ENCODE measurements around the gene TSC1. TPM values are rescaled to one million over a fixed set of nuclear protein-coding genes. Genes with fewer than 3 reads are reported as not detected.

The TSC1 gene
- total RNA-seq, 2 experiments from 2014 or later: 20.7 to 23.2 TPM

DNA sequence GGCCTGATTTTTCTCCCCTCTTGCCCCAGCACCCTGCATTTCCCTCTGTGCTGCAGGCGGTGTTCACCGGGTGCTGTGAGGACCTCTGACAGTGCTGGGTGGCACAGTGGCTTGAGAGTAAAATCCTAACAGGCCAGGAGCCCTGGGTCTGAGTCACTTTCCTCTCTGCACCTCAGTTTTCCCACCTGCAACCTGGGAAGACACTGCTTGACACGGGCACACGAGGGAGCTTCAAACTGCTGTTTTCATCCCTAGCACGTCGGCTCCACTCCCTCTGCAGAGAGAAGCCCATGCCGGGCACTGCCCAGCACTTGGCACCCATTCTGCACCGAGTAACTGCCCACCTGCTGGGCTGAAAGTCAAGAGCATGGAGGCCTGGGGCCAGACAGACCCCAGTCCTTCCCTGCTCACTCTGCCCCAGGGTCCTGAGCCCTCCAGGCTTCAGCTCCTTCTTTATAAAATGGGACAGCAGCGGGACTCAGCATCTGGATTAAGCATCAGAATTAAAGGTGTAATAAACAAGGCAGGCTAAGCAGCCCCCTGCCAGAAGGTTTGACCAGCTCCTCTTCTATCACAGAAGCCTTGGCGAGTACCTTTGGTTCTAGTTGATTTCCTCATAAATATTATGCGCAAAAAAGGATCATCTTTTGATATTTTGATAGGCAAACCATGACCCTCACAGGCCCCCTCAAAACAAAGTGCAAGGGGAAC, 39.2 kb upstream of the TSC1 start:
- H3K36me3 Mint-ChIP-seq (ENCODE audit: low read depth): no peaks in the 10 kb centered on the region
- ChIA-PET CTCF (interaction anchor here (1.2 kb wide), 1 partner anchor 12 kb away, joined by 3 read pairs; no protein-coding TSS in a partner anchor), POLR2A (interaction anchor here (0.6 kb wide), 1 partner anchor 372 kb away, joined by 3 read pairs; no protein-coding TSS in a partner anchor)
- no peak overlapping the region for H3K4me3 Mint-ChIP-seq
- DNase-seq (no peak), ATAC-seq (no peak)
- H3K27me3 Mint-ChIP-seq: peaks cover 35% of the 10 kb centered on the region
- no peaks in the 10 kb centered on the region for H3K4me1 Mint-ChIP-seq (ENCODE audit: low read depth)
- H3K27ac Mint-ChIP-seq: no peak overlapping the region
- TF ChIP-seq, protein P1, sequence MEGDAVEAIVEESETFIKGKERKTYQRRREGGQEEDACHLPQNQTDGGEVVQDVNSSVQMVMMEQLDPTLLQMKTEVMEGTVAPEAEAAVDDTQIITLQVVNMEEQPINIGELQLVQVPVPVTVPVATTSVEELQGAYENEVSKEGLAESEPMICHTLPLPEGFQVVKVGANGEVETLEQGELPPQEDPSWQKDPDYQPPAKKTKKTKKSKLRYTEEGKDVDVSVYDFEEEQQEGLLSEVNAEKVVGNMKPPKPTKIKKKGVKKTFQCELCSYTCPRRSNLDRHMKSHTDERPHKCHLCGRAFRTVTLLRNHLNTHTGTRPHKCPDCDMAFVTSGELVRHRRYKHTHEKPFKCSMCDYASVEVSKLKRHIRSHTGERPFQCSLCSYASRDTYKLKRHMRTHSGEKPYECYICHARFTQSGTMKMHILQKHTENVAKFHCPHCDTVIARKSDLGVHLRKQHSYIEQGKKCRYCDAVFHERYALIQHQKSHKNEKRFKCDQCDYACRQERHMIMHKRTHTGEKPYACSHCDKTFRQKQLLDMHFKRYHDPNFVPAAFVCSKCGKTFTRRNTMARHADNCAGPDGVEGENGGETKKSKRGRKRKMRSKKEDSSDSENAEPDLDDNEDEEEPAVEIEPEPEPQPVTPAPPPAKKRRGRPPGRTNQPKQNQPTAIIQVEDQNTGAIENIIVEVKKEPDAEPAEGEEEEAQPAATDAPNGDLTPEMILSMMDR (IDR thresholded peaks at IDR 0.05): no peak
- no peaks in the 10 kb centered on the region for H3K9me3 Mint-ChIP-seq
- intact Hi-C loops (cut with micrococcal nuclease): no loop called here

DNA sequence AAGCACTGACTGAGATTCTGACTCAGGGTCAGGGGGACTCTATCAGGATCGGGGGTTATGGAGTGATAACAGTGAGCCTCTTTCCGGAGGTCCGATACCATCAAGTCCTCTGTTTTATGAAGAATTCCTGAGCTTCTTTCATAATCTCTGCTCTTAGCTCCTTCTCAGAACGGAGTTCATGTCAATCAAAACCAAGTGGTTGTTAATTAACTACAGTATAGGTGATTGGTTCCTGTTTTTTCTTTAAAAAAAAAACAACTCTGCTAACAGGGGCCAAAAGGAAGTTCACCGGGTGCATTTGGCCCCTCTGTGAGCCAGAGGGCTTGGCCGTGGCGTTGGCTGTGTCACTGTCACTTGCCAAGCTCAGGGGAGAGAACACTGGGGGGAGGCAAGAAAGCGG, 38.0 kb upstream of the TSC1 start:
- Mint-ChIP-seq H3K27me3 (peaks cover 42% of the 10 kb centered on the region), H3K27ac (no peak overlapping the region), H3K9me3 (no peaks in the 10 kb centered on the region), H3K4me3 (no peak overlapping the region), H3K36me3 (ENCODE audit: low read depth) (no peaks in the 10 kb centered on the region), H3K4me1 (ENCODE audit: low read depth) (peaks cover 2% of the 10 kb centered on the region)
- ATAC-seq (no peak), DNase-seq (no peak)
- ChIA-PET CTCF (interaction anchor here (1.0 to 1.7 kb wide), 2 partner anchors 39 to 94 kb away, joined by 3 to 7 read pairs; no protein-coding TSS in a partner anchor), POLR2A (no interaction called here)
- TF ChIP-seq, protein P1 (IDR thresholded peaks at IDR 0.05): no peak
- intact Hi-C loops (cut with micrococcal nuclease): no loop called here

DNA sequence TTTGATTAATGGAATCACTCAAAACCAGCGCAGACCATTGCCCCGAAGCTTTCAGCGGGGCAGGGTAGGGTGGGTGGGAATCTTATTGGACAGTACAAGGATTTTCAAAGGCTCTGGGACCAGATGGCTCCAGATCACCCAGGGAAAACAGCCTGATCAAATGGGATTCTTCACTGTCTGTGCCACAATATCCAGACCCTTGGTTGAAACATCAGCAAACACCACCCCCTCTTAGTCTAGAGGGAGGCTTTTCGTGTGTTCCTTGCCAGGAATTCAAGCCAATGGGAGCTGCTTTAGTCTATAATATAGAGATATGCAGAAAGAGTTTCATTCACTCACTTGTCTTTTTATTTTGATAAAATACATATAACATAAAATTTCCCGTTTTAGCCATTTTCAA, 35.7 kb upstream of the TSC1 start:
- H3K4me1 Mint-ChIP-seq (ENCODE audit: low read depth): peaks cover 2% of the 10 kb centered on the region
- CTCF ChIA-PET: interaction anchor here (1.1 to 1.8 kb wide), 2 partner anchors 8 to 42 kb away, joined by 3 to 7 read pairs; no protein-coding TSS in a partner anchor

DNA sequence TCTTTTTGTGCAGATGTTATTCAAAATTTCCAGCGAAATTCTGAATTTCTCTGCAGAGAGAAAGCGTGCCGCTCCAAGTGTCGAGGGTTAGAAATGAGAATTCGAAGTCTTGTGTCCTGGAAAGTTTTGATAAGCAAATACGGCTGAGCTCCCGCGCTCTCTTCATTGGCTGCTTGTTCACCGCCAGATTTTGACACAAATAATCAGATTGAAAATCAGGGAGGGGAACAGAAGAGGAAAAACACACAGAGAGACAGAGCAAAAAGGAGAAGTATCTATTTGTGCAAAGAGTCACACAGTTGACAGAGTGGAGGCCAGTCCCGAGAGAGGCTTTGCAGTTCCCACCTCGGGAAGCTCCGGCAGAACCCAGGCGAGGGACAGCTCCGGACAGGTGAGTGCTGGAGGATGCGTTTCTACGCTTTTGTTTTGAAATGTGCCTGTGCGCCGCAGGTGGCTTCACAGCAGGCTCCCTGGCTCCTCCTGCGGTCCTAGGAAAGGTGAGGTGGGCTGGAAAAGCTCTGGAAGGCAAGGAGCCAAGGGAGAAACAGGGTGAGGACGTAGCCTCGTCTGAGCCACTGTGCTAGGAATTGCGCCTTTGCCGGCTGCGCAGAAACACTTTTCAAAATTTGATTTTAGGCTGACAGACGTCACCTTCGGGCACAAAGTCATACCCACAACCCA, 34.2 kb upstream of the TSC1 start, which contains the start of gene GFI1B:
GFI1B (plus strand) TSS at position 244 of the 681 bp plus-strand sequence. CDS start 7,985 bp downstream, outside the sequence.
- intact Hi-C loops (cut with micrococcal nuclease): no loop called here
- Mint-ChIP-seq H3K27me3 (peaks cover 40% of the 10 kb centered on the region), H3K36me3 (ENCODE audit: low read depth) (no peaks in the 10 kb centered on the region), H3K4me3 (no peak within 1 kb of the TSS), H3K4me1 (ENCODE audit: low read depth) (peaks cover 2% of the 10 kb centered on the region), H3K27ac (no peak within 1 kb of the TSS), H3K9me3 (no peaks in the 10 kb centered on the region)
- ChIA-PET CTCF (interaction anchor here (0.9 to 2.1 kb wide), 15 partner anchors 9 to 166 kb away, joined by 3 to 10 read pairs (median 4); partner anchors contain the start of gene TSC1), POLR2A (no interaction called here)
- ATAC-seq: no peak
- TF ChIP-seq, protein P1 (IDR thresholded peaks at IDR 0.05): no peak
- no peak for DNase-seq

More for the DNA sequence above, 35.7 kb upstream of the TSC1 start:
- H3K36me3 Mint-ChIP-seq (ENCODE audit: low read depth): no peaks in the 10 kb centered on the region
- no peak overlapping the region for H3K27ac Mint-ChIP-seq
- no peak for ATAC-seq
- H3K9me3 Mint-ChIP-seq: no peaks in the 10 kb centered on the region
- peaks cover 38% of the 10 kb centered on the region for H3K27me3 Mint-ChIP-seq
- TF ChIP-seq, protein P1 (IDR thresholded peaks at IDR 0.05): no peak
- no peak overlapping the region for H3K4me3 Mint-ChIP-seq
- POLR2A ChIA-PET: no interaction called here
- no peak for DNase-seq
- intact Hi-C loops (cut with micrococcal nuclease): no loop called here

DNA sequence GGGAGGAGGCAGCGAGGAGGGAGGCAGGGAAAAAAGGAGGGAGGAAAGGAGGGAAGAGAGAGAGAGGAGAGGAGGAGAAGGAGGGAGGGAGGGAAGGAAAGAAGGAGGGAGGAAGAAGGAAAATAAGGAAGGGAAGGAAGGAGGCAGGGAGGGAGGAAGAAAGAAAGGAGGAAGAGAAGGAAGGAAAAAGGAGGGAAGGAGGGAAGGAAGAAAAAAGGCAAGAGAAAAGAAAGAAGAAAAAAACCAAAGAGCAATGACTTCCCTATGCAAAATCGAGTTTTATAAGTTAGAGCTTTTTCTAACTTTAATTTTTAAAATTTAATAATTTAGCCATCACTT, 33.7 kb upstream of the TSC1 start:
- H3K27me3 Mint-ChIP-seq: peaks cover 39% of the 10 kb centered on the region
- ATAC-seq: no peak
- intact Hi-C loops (cut with micrococcal nuclease): no loop called here
- no peak overlapping the region for H3K4me3 Mint-ChIP-seq
- H3K27ac Mint-ChIP-seq: no peak overlapping the region
- H3K4me1 Mint-ChIP-seq (ENCODE audit: low read depth): peaks cover 2% of the 10 kb centered on the region
- no peak for DNase-seq
- TF ChIP-seq, protein P1 (IDR thresholded peaks at IDR 0.05): no peak
- H3K9me3 Mint-ChIP-seq: no peaks in the 10 kb centered on the region
- POLR2A ChIA-PET: no interaction called here
- CTCF ChIA-PET: interaction anchor here (0.9 to 2.1 kb wide), 15 partner anchors 9 to 166 kb away, joined by 3 to 10 read pairs (median 4); partner anchors contain the start of gene TSC1
- H3K36me3 Mint-ChIP-seq (ENCODE audit: low read depth): no peaks in the 10 kb centered on the region
